PC-3 (cell line): Measurements from ENCODE around the gene CACNA1D. TPM values are rescaled to one million over a fixed set of nuclear protein-coding genes. Genes with fewer than 3 reads are reported as not detected.

Source experiments
- ATAC-seq: fragments of 200-7000 bp; cut with Tn5 transposase; 2 replicates; pipeline ENCODE4 v1.9.1; 2020; ENCODE audit warnings: mild to moderate bottlenecking, moderate library complexity
- BruUV-seq: library from RNA; stranded (reverse); fragments of 400-500 nt; replicated peaks from 2 replicates; lab custom pipeline; 2021; lab: Mats Ljungman, UMichigan
- CTCF ChIA-PET: fragments of 300-600 bp; sonication (Branson Sonifier 250); formaldehyde crosslinking; loops from one replicate; lab custom pipeline; 2022; ENCODE audit warnings: antibody characterized with exemption; lab: Charles Lee
- POLR2A ChIA-PET: fragments of 300-600 bp; sonication (Branson Sonifier 250); formaldehyde crosslinking; loops from one replicate; lab custom pipeline; 2022; ENCODE audit warnings: antibody characterized with exemption; ENCODE audit not compliant: unreplicated experiment; lab: Charles Lee
- DNase-seq: peaks from one replicate; pipeline ENCODE4 v3.0.0-alpha.2; 2015
- H2AFZ ChIP-seq: fragments of 300-600 bp; sonication (generic); 2 replicates; pipeline ENCODE4 v1.6.0; 2016; ENCODE audit warnings: antibody characterized with exemption, low read length
- H3F3A ChIP-seq: fragments of 300-600 bp; sonication (generic); one replicate; pipeline ENCODE4 v1.6.0; 2017; ENCODE audit warnings: antibody characterized with exemption, low read length, control low read depth, mild to moderate bottlenecking; ENCODE audit not compliant: unreplicated experiment
- H3K27ac ChIP-seq: fragments of 300-600 bp; sonication (generic); 2 replicates; pipeline ENCODE4 v1.5.1; 2016; ENCODE audit warnings: mild to moderate bottlenecking, low read length
- H3K27me3 ChIP-seq: fragments of 300-600 bp; sonication (generic); 2 replicates; pipeline ENCODE4 v1.6.1; 2016; ENCODE audit warnings: low read length, mixed read lengths
- H3K36me3 ChIP-seq: fragments of 300-600 bp; sonication (generic); 2 replicates; pipeline ENCODE4 v1.6.1; 2016; ENCODE audit warnings: low read depth, mixed run types, low read length, mixed read lengths
- H3K4me1 ChIP-seq: fragments of 300-600 bp; sonication (generic); 2 replicates; pipeline ENCODE4 v1.5.1; 2016; ENCODE audit warnings: low read length; ENCODE audit not compliant: insufficient read depth
- H3K4me2 ChIP-seq: fragments of 300-600 bp; sonication (generic); 2 replicates; pipeline ENCODE4 v1.6.0; 2016; ENCODE audit warnings: low read length
- H3K4me3 ChIP-seq: fragments of 300-600 bp; sonication (generic); 2 replicates; pipeline ENCODE4 v1.5.1; 2016; ENCODE audit warnings: mild to moderate bottlenecking, low read length, mixed read lengths
- H3K79me2 ChIP-seq: fragments of 300-600 bp; sonication (generic); 2 replicates; pipeline ENCODE4 v1.6.1; 2017; ENCODE audit warnings: low read length, mixed read lengths
- H3K9ac ChIP-seq: fragments of 300-600 bp; sonication (generic); 2 replicates; pipeline ENCODE4 v1.6.0; 2016; ENCODE audit warnings: mild to moderate bottlenecking, low read length
- H3K9me2 ChIP-seq: fragments of 300-600 bp; sonication (generic); replicated peaks from 2 replicates; pipeline ENCODE4 v1.6.1; 2016; ENCODE audit warnings: mixed run types, low read length, mixed read lengths
- H3K9me3 ChIP-seq: fragments of 300-600 bp; sonication (generic); 2 replicates; pipeline ENCODE4 v1.6.1; 2016; ENCODE audit warnings: low read length, mixed read lengths
- H4K20me1 ChIP-seq: fragments of 300-600 bp; sonication (generic); 2 replicates; pipeline ENCODE4 v1.6.1; 2016; ENCODE audit warnings: low read length, mixed read lengths
- CTCF ChIP-seq: fragments of 300-600 bp; sonication (generic); conservative IDR thresholded peaks from 2 replicates; pipeline ENCODE4 v1.5.1; 2017; ENCODE audit warnings: antibody characterized with exemption, low read depth, mild to moderate bottlenecking, low read length
- EZH2 ChIP-seq: fragments of 300-600 bp; sonication (generic); IDR thresholded peaks from one replicate; pipeline ENCODE4 v1.6.1; 2017; ENCODE audit warnings: antibody characterized with exemption, mild to moderate bottlenecking, low read length; ENCODE audit not compliant: unreplicated experiment
- EZH2phosphoT487 ChIP-seq: fragments of 300-600 bp; sonication (generic); IDR thresholded peaks from 2 replicates; pipeline ENCODE4 v1.6.1; 2018; ENCODE audit warnings: mild to moderate bottlenecking, antibody characterized with exemption, low read length, borderline replicate concordance
- intact Hi-C: fragments of 100-400 bp; cut with micrococcal nuclease; formaldehyde crosslinking; loops from 2 replicates; pipeline ENCODE4 v1.9.0; 2023
- total RNA-seq: library from RNA; depleted of rRNA; stranded (reverse); fragments of >200 nt; gene quantifications from 2 replicates; pipeline ENCODE4 v1.2.3, GENCODE V29; 2014

The CACNA1D gene
- total RNA-seq, 1 experiment from 2014 or later = not detected

GRCh38 chr3:53753518-53754183 is 259.2 kb downstream of the CACNA1D start:
- H3K4me2 ChIP-seq = no peak overlapping the region
- H3K27me3 ChIP-seq = peaks cover 96% of the 10 kb centered on the region
- DNase-seq (no peak), ATAC-seq (no peak)
- no peaks in the 10 kb centered on the region for H3K4me1 ChIP-seq
- BruUV-seq = no TSS peak
- H2AFZ ChIP-seq = no peak overlapping the region
- no peaks in the 10 kb centered on the region for H3K79me2 ChIP-seq
- no peak overlapping the region for H3K9ac ChIP-seq
- ChIA-PET CTCF (no interaction called here), POLR2A (no interaction called here)
- no peak overlapping the region for H3K27ac ChIP-seq
- H3F3A ChIP-seq = no peaks in the 10 kb centered on the region
- H3K9me3 ChIP-seq = no peaks in the 10 kb centered on the region
- H4K20me1 ChIP-seq = no peaks in the 10 kb centered on the region
- no peaks in the 10 kb centered on the region for H3K9me2 ChIP-seq
- H3K4me3 ChIP-seq = no peak overlapping the region
- TF ChIP-seq EZH2phosphoT487 (no peak), CTCF (no peak), EZH2 (no peak)
- intact Hi-C loops = no loop called here
- H3K36me3 ChIP-seq = no peaks in the 10 kb centered on the region

- ChIA-PET POLR2A (no interaction called here), CTCF (no interaction called here)
- DNase-seq (no peak), ATAC-seq (no peak)
- TF ChIP-seq EZH2phosphoT487 = no peak
- no peak for TF ChIP-seq CTCF
- TF ChIP-seq EZH2 = no peak
- H3F3A ChIP-seq = no peaks in the 10 kb centered on the region
- H3K9me2 ChIP-seq = no peaks in the 10 kb centered on the region
- no TSS peak for BruUV-seq
- intact Hi-C loops = no loop called here
- no peak overlapping the region for H3K9ac ChIP-seq
- no peaks in the 10 kb centered on the region for H3K4me1 ChIP-seq
- no peak overlapping the region for H3K27ac ChIP-seq
- no peaks in the 10 kb centered on the region for H3K79me2 ChIP-seq
- no peak overlapping the region for H3K4me3 ChIP-seq
- no peaks in the 10 kb centered on the region for H3K9me3 ChIP-seq
- H3K27me3 ChIP-seq = peaks cover 96% of the 10 kb centered on the region
- H3K4me2 ChIP-seq = no peak overlapping the region
- no peaks in the 10 kb centered on the region for H3K36me3 ChIP-seq
- no peaks in the 10 kb centered on the region for H4K20me1 ChIP-seq
- no peak overlapping the region for H2AFZ ChIP-seq
Observed at GRCh38 chr3:53754325-53754724, 259.9 kb downstream of the CACNA1D start.

- Histone ChIP-seq H3K9me3 (no peaks in the 10 kb centered on the region), H3K27ac (no peak overlapping the region), H3K9me2 (no peaks in the 10 kb centered on the region), H3K36me3 (no peaks in the 10 kb centered on the region), H3K27me3 (peaks cover 97% of the 10 kb centered on the region), H3F3A (no peaks in the 10 kb centered on the region), H3K4me1 (no peaks in the 10 kb centered on the region), H3K79me2 (no peaks in the 10 kb centered on the region), H2AFZ (no peak overlapping the region), H3K4me2 (no peak overlapping the region), H3K4me3 (no peak overlapping the region), H3K9ac (no peak overlapping the region), H4K20me1 (no peaks in the 10 kb centered on the region)
- DNase-seq = no peak
- no peak for ATAC-seq
- BruUV-seq = no TSS peak
- ChIA-PET CTCF (no interaction called here), POLR2A (no interaction called here)
- TF ChIP-seq CTCF (no peak), EZH2phosphoT487 (no peak), EZH2 (no peak)
- intact Hi-C loops = no loop called here
Observed at GRCh38 chr3:53758846-53759245, 264.4 kb downstream of the CACNA1D start.
